SH-SY5Y (cell line): ENCODE measurements around the gene CYFIP2.

ENCODE experiments used
- GATA2 ChIP-seq: IDR thresholded peaks from 2 replicates; pipeline ENCODE4 v1.6.1; 2011; ENCODE audit warnings: mild to moderate bottlenecking, low read depth, low read length
- GATA3 ChIP-seq: IDR thresholded peaks from 2 replicates; pipeline ENCODE4 v1.6.1; 2011; ENCODE audit warnings: low read depth, mild to moderate bottlenecking, low read length, moderate library complexity

GRCh38 chr5:157247267-157247666, 18.7 kb upstream of the CYFIP2 start:
- TF ChIP-seq GATA2, result no peak
- no peak for TF ChIP-seq GATA3
